MV-4-11 (cell line): ENCODE results near the gene SOSTDC1.
A peak's percentile ranks its signal among the peaks of the same experiment; 100 is the strongest.
"Not testable (repeated sequence)": the region's sequence is repeated elsewhere in the genome, so short reads cannot be mapped to it uniquely, and the experiment has no call there.

Source experiments
- DNase-seq: peaks from one replicate; lab custom pipeline; 2025; lab: John Stamatoyannopoulos, UW

The SOSTDC1 gene

GRCh38 chr7:16462431-16462889 lies 3.1 kb downstream of the SOSTDC1 start:
- no peak for DNase-seq

- no peak for DNase-seq
Measured at GRCh38 chr7:16460789-16461493, 4.6 kb downstream of the SOSTDC1 start.

- DNase-seq = not testable (repeated sequence)
Measured at GRCh38 chr7:16456303-16456702, 9.2 kb downstream of the SOSTDC1 start.

GRCh38 chr7:16455591-16455990 lies 9.9 kb downstream of the SOSTDC1 start:
- no peak for DNase-seq

DNA sequence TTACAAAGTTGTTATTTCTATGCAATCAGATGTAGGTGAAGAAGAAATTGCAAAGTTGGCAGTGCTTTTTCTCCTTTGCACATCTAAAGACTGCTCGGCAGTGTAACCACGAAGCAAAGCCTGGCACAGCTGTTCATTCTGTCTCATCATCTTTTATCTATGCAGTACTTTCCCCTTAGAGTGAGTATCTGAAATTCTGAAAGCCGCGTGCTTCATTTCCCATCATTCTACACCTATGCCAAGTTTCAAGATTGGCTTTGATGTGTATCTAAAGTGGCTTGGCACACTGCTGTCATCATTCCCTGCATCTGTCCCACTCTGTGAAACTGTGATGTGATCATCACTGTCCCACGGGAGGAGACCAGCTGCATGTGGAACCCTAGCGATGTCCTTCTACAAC lies 15.2 kb downstream of the SOSTDC1 start:
- no peak for DNase-seq

DNA sequence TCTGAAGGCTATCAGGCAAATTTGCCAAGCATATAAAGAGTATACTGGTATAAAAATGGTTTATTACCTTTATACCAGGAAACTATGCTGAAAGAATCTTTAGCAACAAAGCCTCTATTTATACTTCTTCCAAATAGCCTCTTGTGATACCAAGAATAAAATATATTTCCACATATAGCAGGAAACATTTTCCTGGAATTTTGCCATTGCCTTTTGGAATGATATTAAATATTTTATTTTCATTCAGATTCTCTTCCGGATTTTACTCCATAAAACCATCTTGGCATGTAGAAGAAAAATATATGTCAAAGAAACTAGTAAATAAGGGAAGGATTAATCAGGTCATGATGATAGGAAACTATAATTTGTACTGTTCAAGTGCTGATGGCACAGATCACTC lies 17.7 kb downstream of the SOSTDC1 start:
- no peak for DNase-seq

- no peak for DNase-seq
Measured at GRCh38 chr7:16446508-16446907, 19.0 kb downstream of the SOSTDC1 start.

DNA sequence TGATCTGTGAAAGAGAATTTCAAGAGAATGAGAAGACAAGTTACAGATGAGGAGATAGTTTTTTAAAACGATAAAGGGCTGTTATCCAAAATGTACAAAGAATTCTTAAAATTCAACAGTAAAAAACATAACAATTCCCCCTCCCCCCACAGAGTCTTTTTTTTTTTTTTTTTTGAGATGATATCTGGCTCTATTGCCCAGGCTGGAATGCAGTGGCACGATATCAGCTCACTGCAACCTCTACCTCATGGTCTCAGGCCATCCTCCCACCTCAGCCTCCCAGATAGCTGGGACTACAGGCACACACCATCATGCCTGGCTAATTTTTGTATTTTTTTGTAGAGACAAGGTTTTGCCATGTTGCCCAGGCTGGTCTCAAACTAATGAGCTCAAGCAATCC lies 21.7 kb downstream of the SOSTDC1 start:
- not testable (repeated sequence) for DNase-seq

DNA sequence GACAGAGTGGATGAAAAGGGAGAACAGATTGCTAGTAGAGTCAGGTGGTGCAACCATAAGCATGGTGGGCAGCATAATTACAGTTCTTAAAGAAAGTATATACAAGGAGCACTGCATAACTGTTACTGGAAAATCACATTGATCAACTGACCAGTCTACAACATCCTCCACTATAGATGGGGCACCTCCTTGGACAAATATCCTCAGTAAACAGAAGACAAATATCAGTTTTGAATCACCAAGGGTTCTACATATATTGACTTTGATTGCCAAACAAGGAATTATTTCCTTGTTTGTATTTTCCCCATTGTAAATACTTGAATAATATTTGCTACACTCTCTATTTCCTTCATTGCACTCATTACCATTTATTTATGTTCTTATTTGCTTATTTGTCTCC lies 26.6 kb downstream of the SOSTDC1 start:
- no peak for DNase-seq

DNA sequence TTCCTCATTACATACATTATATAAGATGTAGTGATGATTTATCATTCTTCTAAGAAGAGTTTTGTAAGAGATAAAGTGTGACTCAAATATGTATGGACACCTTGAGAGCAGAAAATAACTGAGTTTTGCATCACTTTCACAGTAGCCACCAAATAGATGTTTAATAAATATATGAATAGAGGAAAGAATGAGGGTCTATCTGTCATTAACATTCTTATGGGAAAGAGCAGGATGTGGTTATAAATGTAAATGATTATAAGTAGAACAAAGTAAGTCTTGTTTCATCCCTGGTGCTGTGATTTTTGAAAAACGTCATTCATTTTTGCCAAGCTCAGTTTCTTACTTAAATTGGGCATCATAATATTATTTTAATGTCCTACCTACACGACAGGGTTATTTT lies 29.2 kb downstream of the SOSTDC1 start:
- DNase-seq = no peak

GRCh38 chr7:16433568-16434122 lies 31.9 kb downstream of the SOSTDC1 start:
- no peak for DNase-seq

GRCh38 chr7:16432425-16432731 lies 33.2 kb downstream of the SOSTDC1 start:
- no peak for DNase-seq

GRCh38 chr7:16431646-16432424 lies 33.7 kb downstream of the SOSTDC1 start:
- peak; percentile 7 for DNase-seq

- no peak for DNase-seq
Measured at GRCh38 chr7:16430133-16430532, 35.4 kb downstream of the SOSTDC1 start.

GRCh38 chr7:16428672-16429071 lies 36.9 kb downstream of the SOSTDC1 start:
- DNase-seq = peak; percentile 71

DNA sequence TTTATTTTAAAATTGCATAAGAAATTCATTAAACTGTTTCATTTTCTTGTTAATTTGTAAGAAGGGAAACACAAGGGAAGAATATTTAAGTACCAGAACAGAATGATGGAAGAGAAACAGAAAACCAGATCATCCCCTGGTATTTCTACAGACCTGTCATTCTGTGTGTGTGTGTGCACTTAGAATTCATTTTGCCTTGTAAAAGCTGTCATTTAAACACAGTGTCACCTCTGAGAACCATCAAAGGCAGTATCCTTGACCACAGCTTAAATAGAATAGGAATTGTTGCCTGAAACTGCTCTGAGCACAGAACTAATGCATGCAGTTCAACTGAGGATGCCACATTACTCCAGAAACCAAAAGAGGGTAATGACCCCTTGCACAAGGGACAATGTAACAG lies 37.4 kb downstream of the SOSTDC1 start:
- DNase-seq = no peak

- DNase-seq = no peak
Measured at GRCh38 chr7:16423761-16424160, 41.8 kb downstream of the SOSTDC1 start.

DNA sequence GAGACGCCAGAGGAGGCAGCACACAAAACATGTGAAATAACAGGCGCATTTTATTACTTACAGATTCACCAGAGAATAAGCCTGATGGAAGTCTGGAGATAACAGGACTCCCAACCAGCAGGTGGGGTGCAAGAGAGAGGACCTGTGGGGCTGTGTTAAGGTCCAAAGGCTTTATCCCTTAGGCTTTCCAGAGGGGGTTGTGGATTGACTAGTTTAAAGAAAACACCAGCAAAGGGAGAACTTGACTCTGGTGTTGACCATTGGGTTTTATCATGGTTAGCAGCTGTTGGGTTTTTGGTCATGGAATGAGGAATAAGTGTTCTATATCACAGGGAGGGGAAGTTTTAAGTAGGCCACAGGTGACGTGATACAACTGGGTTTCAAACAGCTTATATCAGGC lies 42.6 kb downstream of the SOSTDC1 start:
- no peak for DNase-seq

- DNase-seq = peak; percentile 59
Measured at GRCh38 chr7:16422103-16422435, 43.5 kb downstream of the SOSTDC1 start.

GRCh38 chr7:16421333-16422102 lies 44.0 kb downstream of the SOSTDC1 start, which contains the start of gene CRPPA:
Gene CRPPA, minus strand, starts transcription at chr7:16421538. Its CDS starts 216 bp downstream, at chr7:16421322.
- DNase-seq = no peak

DNA sequence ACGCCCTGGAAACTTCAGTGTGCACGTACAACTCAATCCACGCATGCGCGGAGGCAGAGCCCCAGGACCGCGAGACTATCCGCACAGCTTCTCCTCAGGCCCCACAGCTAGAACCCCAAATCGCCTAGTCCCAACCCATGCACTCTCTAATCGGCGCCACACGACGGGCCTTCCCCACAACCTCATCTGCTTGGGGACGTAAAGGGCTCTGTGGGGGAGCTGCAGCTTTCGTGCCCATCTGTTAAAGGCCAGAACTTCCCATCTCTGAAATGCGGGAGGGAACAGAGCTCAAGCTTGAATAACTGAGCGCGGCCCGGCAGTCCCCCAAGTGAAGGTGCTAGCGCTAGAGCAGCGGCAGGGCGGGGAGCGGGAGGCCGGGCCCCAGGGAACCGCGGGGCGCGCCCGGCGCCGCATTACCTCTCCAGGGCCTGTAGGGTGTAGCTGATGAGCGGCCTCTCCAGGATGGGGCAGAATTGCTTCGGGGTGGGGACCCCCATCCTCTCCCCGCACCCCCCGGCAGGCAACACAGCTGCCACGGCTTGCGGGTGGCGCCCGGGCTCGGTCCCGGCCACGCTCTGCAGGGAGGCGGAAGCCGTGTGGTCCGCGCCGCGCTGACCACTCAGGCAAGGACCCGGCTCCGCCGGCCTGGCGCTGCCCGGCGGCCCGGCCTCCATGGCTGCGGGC lies 44.7 kb downstream of the SOSTDC1 start:
- peak; percentile 77 for DNase-seq

DNA sequence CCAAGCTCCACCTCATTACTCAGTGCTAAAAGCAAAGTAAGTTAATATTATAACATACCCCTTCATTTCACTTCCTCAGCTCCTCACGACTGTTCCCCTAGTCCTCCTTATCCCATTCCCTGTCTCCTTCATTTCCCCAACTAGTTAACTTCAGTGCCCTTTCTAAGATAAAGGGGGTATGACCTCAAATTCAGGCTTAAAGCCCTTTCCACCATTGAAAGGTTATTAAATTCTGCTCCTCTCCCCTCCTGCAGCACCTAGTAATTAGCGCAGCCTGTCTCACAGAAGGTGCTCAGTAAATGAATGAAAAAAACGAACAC lies 45.2 kb downstream of the SOSTDC1 start:
- DNase-seq = no peak
